ENCODE data around the gene DEK. TPM values are rescaled to one million over a fixed set of nuclear protein-coding genes. Genes with fewer than 3 reads are reported as not detected.

DEK gene
- 69.8 and 132 TPM in 2 replicates for total RNA-seq

GRCh38 chr6:18264219-18264922, at the start of gene DEK:
Gene DEK, minus strand, starts transcription at chr6:18264530. Its CDS starts 543 bp downstream, at chr6:18263987.

Other genes with a start within 250 kb of the DEK start
- 2.0 and 3.0 TPM in 2 replicates for gene NHLRC1, start 141.9 kb downstream of the DEK start, total RNA-seq
- gene TPMT, start 109.5 kb downstream of the DEK start, total RNA-seq, result 12.3 and 18.5 TPM in 2 replicates
- gene KDM1B, start 109.1 kb downstream of the DEK start, total RNA-seq, result 19.2 and 20.9 TPM in 2 replicates
- gene RNF144B, start 122.8 kb upstream of the DEK start, total RNA-seq, result 12.2 and 16.9 TPM in 2 replicates

All from hair follicular keratinocyte (primary cell).